SK-N-SH (cell line): ENCODE data around the gene CD68. TPM values are rescaled to one million over a fixed set of nuclear protein-coding genes. Genes with fewer than 3 reads are reported as not detected.

ENCODE experiments used
- CTCF ChIA-PET: fragments of 300-600, 350-600 bp; formaldehyde crosslinking; extraction: SDS; loops from one replicate; lab custom pipeline; 2021; lab: Yijun Ruan, JAX
- POLR2A ChIA-PET: fragments of 350-600 bp; sonication (Branson Sonifier 250); formaldehyde crosslinking; extraction: SDS; loops from one replicate; lab custom pipeline; 2020; ENCODE audit warnings: antibody characterized with exemption, inconsistent platforms; lab: Yijun Ruan, JAX
- DNase-seq: peaks from one replicate; pipeline ENCODE4 v3.0.0; 2012
- H2AFZ ChIP-seq: fragments of 200-600 bp; sonication (generic); 2 replicates; pipeline ENCODE4 v1.8.1; 2016; ENCODE audit warnings: antibody characterized with exemption, mild to moderate bottlenecking, low read depth
- H3F3A ChIP-seq: fragments of 200-600 bp; sonication (generic); replicated peaks from 2 replicates; pipeline ENCODE3; 2016; ENCODE audit warnings: antibody characterized with exemption, mild to moderate bottlenecking; ENCODE audit not compliant: insufficient read depth
- H3K27ac ChIP-seq, 2 experiments: fragments of 200-500 bp in 1 of 2; fragments of 200-600 bp in 1 of 2; sonication (Bioruptor generic) in 1 of 2; sonication (generic), shearing (Covaris generic) in 1 of 2; 2 replicates each; pipeline versions ENCODE4 v1.5.1 to v1.6.1; 2014 to 2016; ENCODE audit warnings: low read depth in 2 of 2, inconsistent platforms in 1 of 2, low read length in 1 of 2, mild to moderate bottlenecking in 1 of 2, mixed read lengths in 1 of 2
- H3K27me3 ChIP-seq: fragments of 200-600 bp; sonication (generic), shearing (Covaris generic); 2 replicates; pipeline ENCODE4 v1.6.1; 2016; ENCODE audit warnings: mixed run types; ENCODE audit not compliant: insufficient read depth
- H3K36me3 ChIP-seq, 2 experiments: fragments of 200-500 bp in 1 of 2; fragments of 200-600 bp in 1 of 2; sonication (Bioruptor generic) in 1 of 2; sonication (generic) in 1 of 2; replicated peaks in 1 of 2; 2 replicates each; pipeline versions ENCODE3 to v1.5.1; 2014 to 2016; ENCODE audit warnings: low read length in 1 of 2, mild to moderate bottlenecking in 1 of 2; ENCODE audit not compliant: insufficient read depth in 2 of 2, control insufficient read depth in 1 of 2
- H3K4me1 ChIP-seq, 2 experiments: fragments of 200-500 bp in 1 of 2; fragments of 200-600 bp in 1 of 2; sonication (Bioruptor generic) in 1 of 2; sonication (generic), shearing (Covaris generic) in 1 of 2; 2 replicates each; pipeline versions ENCODE4 v1.5.1 to v1.6.1; 2014 to 2016; ENCODE audit warnings: low read depth in 1 of 2, low read length in 1 of 2, mixed run types in 1 of 2; ENCODE audit not compliant: insufficient read depth in 2 of 2, control insufficient read depth in 1 of 2
- H3K4me2 ChIP-seq: fragments of 200-600 bp; sonication (generic), shearing (Covaris generic); 2 replicates; pipeline ENCODE4 v1.6.1; 2017; ENCODE audit warnings: mixed run types
- H3K4me3 ChIP-seq, 2 experiments: fragments of 200-500 bp in 1 of 2; fragments of 200-600 bp in 1 of 2; sonication (Bioruptor generic) in 1 of 2; sonication (generic), shearing (Covaris generic) in 1 of 2; 2 replicates each; pipeline versions ENCODE4 v1.5.1 to v1.8.1; 2014 to 2016; ENCODE audit warnings: low read depth in 2 of 2, inconsistent platforms in 1 of 2, low read length in 1 of 2, mild to moderate bottlenecking in 1 of 2, mixed read lengths in 1 of 2, moderate library complexity in 1 of 2
- H3K79me2 ChIP-seq: fragments of 200-600 bp; sonication (generic); 2 replicates; pipeline ENCODE4 v1.8.1; 2017; ENCODE audit warnings: mild to moderate bottlenecking; ENCODE audit not compliant: insufficient read depth
- H3K9ac ChIP-seq: fragments of 200-600 bp; sonication (generic); 2 replicates; pipeline ENCODE4 v1.6.1; 2017; ENCODE audit warnings: mixed run types
- H3K9me2 ChIP-seq: fragments of 200-600 bp; sonication (generic); 2 replicates; pipeline ENCODE4 v1.6.1; 2017; ENCODE audit warnings: mixed run types
- H3K9me3 ChIP-seq: fragments of 200-600 bp; sonication (generic); 2 replicates; pipeline ENCODE4 v1.6.1; 2017; ENCODE audit warnings: mixed run types, mild to moderate bottlenecking, moderate library complexity
- H4K20me1 ChIP-seq: fragments of 200-600 bp; sonication (generic); 2 replicates; pipeline ENCODE4 v1.6.1; 2017; ENCODE audit warnings: mild to moderate bottlenecking, mixed run types; ENCODE audit not compliant: insufficient read depth
- ELF1 ChIP-seq: IDR thresholded peaks from 2 replicates; pipeline ENCODE4 v1.4.0; 2012
- FOSL2 ChIP-seq: IDR thresholded peaks from 2 replicates; pipeline ENCODE4 v1.4.0; 2012; ENCODE audit warnings: low read depth, mild to moderate bottlenecking, moderate library complexity, borderline replicate concordance
- FOXM1 ChIP-seq: IDR thresholded peaks from 2 replicates; pipeline ENCODE4 v1.4.0; 2012; ENCODE audit warnings: low read depth, mild to moderate bottlenecking
- GABPA ChIP-seq: IDR thresholded peaks from 2 replicates; pipeline ENCODE4 v1.4.0; 2012; ENCODE audit warnings: low read depth, mild to moderate bottlenecking
- GATA2 ChIP-seq: sonication (generic); formaldehyde crosslinking; IDR thresholded peaks from 2 replicates; pipeline ENCODE4 v1.5.0; 2020; ENCODE audit warnings: mild to moderate bottlenecking, missing genetic modification reagents
- JUND ChIP-seq: IDR thresholded peaks from 2 replicates; pipeline ENCODE4 v1.4.0; 2012
- MXI1 ChIP-seq: IDR thresholded peaks from 2 replicates; pipeline ENCODE4 v1.6.1; 2012; ENCODE audit warnings: mild to moderate bottlenecking, low read depth, low read length, improper control_type of control experiment
- NFIC ChIP-seq: IDR thresholded peaks from 2 replicates; pipeline ENCODE4 v1.4.0; 2012; ENCODE audit warnings: borderline replicate concordance
- PBX3 ChIP-seq: IDR thresholded peaks from 2 replicates; pipeline ENCODE4; 2012
- POLR2AphosphoS5 ChIP-seq: IDR thresholded peaks from 2 replicates; pipeline ENCODE4 v1.6.1; 2012; ENCODE audit warnings: low read depth, low read length
- RAD21 ChIP-seq: IDR thresholded peaks from 2 replicates; pipeline ENCODE4 v1.6.1; 2012; ENCODE audit warnings: mild to moderate bottlenecking, low read length
- RCOR1 ChIP-seq: fragments of 150-350 bp; IDR thresholded peaks from 2 replicates; pipeline ENCODE4 v1.6.1; 2017; ENCODE audit warnings: antibody characterized with exemption, low read length
- REST ChIP-seq: IDR thresholded peaks from 2 replicates; pipeline ENCODE4 v1.6.1; 2012; ENCODE audit warnings: mild to moderate bottlenecking, low read depth, low read length, moderate library complexity
- RXRA ChIP-seq: IDR thresholded peaks from 2 replicates; pipeline ENCODE4 v1.4.0; 2012; ENCODE audit warnings: low read depth, mild to moderate bottlenecking, borderline replicate concordance
- SIN3A ChIP-seq: IDR thresholded peaks from 2 replicates; pipeline ENCODE4 v1.6.1; 2012; ENCODE audit warnings: low read depth, mild to moderate bottlenecking, low read length, moderate library complexity, borderline replicate concordance
- TAF1 ChIP-seq: IDR thresholded peaks from 2 replicates; pipeline ENCODE4 v1.6.1; 2012; ENCODE audit warnings: low read depth, mild to moderate bottlenecking, low read length, moderate library complexity, borderline replicate concordance
- TCF12 ChIP-seq: IDR thresholded peaks from 2 replicates; pipeline ENCODE4 v1.4.0; 2012
- TEAD4 ChIP-seq: IDR thresholded peaks from 2 replicates; pipeline ENCODE4 v1.4.0; 2012; ENCODE audit warnings: mild to moderate bottlenecking, borderline replicate concordance; ENCODE audit not compliant: insufficient read depth
- USF2 ChIP-seq: fragments of 150-350 bp; IDR thresholded peaks from 2 replicates; pipeline ENCODE4 v1.6.1; 2017; ENCODE audit warnings: antibody characterized with exemption, low read length, low read depth, borderline replicate concordance
- WGBS: methylation state at CpG from one replicate; pipeline ENCODE4 v1.1.6; 2017; ENCODE audit warnings: low lambda C conversion rate; 5-methylcytosine and 5-hydroxymethylcytosine counted together
- polyA plus RNA-seq, 3 experiments: library from polyadenylated mRNA; depleted of rRNA; stranded (reverse); fragments of >200 nt; gene quantifications; 2 replicates each; pipeline ENCODE4 v1.2.3, GENCODE V29; 2012

Gene CD68
- polyA plus RNA-seq, 1 of the 3 experiments (the other 2 are of a cell fraction), result 62.4 TPM

GRCh38 chr17:7551396-7551795 is 28.0 kb upstream of the CD68 start:
- no peak for DNase-seq
- 93% methylated on average over 4 of the region's 4 CpGs for WGBS
- no peaks in the 10 kb centered on the region for H3K9me3 ChIP-seq
- H3F3A ChIP-seq, result no peaks in the 10 kb centered on the region
- no peaks in the 10 kb centered on the region for H4K20me1 ChIP-seq
- H3K4me1 ChIP-seq, result peaks cover 0 to 8% of the 10 kb centered on the region in 2 experiments; a peak in 1 of 4 replicates
- no peak overlapping the region for H3K9ac ChIP-seq
- no peak overlapping the region for H3K4me3 ChIP-seq
- H3K79me2 ChIP-seq, result no peaks in the 10 kb centered on the region
- no peak overlapping the region for H2AFZ ChIP-seq
- no peak overlapping the region for H3K27ac ChIP-seq
- H3K36me3 ChIP-seq, result peaks cover 0 to 4% of the 10 kb centered on the region in 2 experiments
- no peaks in the 10 kb centered on the region for H3K9me2 ChIP-seq
- CTCF ChIA-PET, result interaction anchor here (1.6 to 7.8 kb wide), 2 partner anchors 10 to 36 kb away, joined by 3 to 55 read pairs; partner anchors contain the start of gene SENP3
- POLR2A ChIA-PET, result no interaction called here
- TF ChIP-seq MXI1, result no peak
- no peak for TF ChIP-seq GABPA
- no peak for TF ChIP-seq POLR2AphosphoS5
- no peak for TF ChIP-seq TCF12
- TF ChIP-seq RAD21, result no peak
- TF ChIP-seq NFIC, result no peak
- TF ChIP-seq TAF1, result no peak
- TF ChIP-seq ELF1, result no peak
- TF ChIP-seq RXRA, result no peak
- no peak for TF ChIP-seq PBX3
- TF ChIP-seq JUND, result no peak
- TF ChIP-seq FOSL2, result no peak
- no peak for TF ChIP-seq USF2
- no peak for TF ChIP-seq REST
- TF ChIP-seq RCOR1, result no peak
- no peak for TF ChIP-seq FOXM1
- TF ChIP-seq SIN3A, result no peak
- no peak for TF ChIP-seq TEAD4
- no peak for TF ChIP-seq GATA2 (CRISPR knock-in tag)
- no peak overlapping the region for H3K4me2 ChIP-seq
- no peaks in the 10 kb centered on the region for H3K27me3 ChIP-seq
